Neuronal stem cell (in vitro differentiated cells): ENCODE data around the gene LRRC51.

Experiments used
- DNase-seq: peaks from one replicate; pipeline ENCODE4 v3.0.0-alpha.2; 2013; ENCODE audit warnings: low spot score
- H2AFZ ChIP-seq: one replicate; pipeline ENCODE4 v1.6.1; 2013; ENCODE audit warnings: mild to moderate bottlenecking, low read length, inconsistent platforms
- H2AK5ac ChIP-seq: 2 replicates; pipeline ENCODE4 v1.6.1; 2013; ENCODE audit warnings: low read depth, mild to moderate bottlenecking, inconsistent platforms, low read length, moderate library complexity, mixed read lengths
- H2BK120ac ChIP-seq: 2 replicates; pipeline ENCODE4 v1.6.1; 2013; ENCODE audit warnings: low read depth, mild to moderate bottlenecking, inconsistent platforms, low read length, moderate library complexity, mixed read lengths
- H2BK12ac ChIP-seq: one replicate; pipeline ENCODE4 v1.6.1; 2013; ENCODE audit warnings: low read length, inconsistent platforms
- H2BK15ac ChIP-seq: 2 replicates; pipeline ENCODE4 v1.6.1; 2013; ENCODE audit warnings: mild to moderate bottlenecking, low read length, inconsistent platforms, mixed read lengths
- H2BK5ac ChIP-seq: one replicate; pipeline ENCODE4 v1.6.1; 2013; ENCODE audit warnings: inconsistent platforms, mild to moderate bottlenecking, low read length, moderate library complexity
- H3K14ac ChIP-seq: one replicate; pipeline ENCODE4 v1.6.1; 2013; ENCODE audit warnings: low read length, inconsistent platforms
- H3K18ac ChIP-seq: 2 replicates; pipeline ENCODE4 v1.6.1; 2013; ENCODE audit warnings: low read length, inconsistent platforms
- H3K23ac ChIP-seq: 2 replicates; pipeline ENCODE4 v1.6.1; 2013; ENCODE audit warnings: low read depth, mild to moderate bottlenecking, mixed read lengths, low read length, inconsistent platforms; ENCODE audit not compliant: poor library complexity
- H3K27ac ChIP-seq: replicated peaks from 3 replicates; pipeline ENCODE4 v1.5.1; 2013; ENCODE audit warnings: low read length, inconsistent platforms
- H3K27me3 ChIP-seq, 3 experiments: 2 replicates each; pipeline ENCODE4 v1.6.1; 2013; ENCODE audit warnings: low read length in 3 of 3, mild to moderate bottlenecking in 2 of 3, inconsistent platforms in 1 of 3, low read depth in 1 of 3, mixed read lengths in 1 of 3, moderate library complexity in 1 of 3; ENCODE audit not compliant: control insufficient read depth in 3 of 3, insufficient read depth in 3 of 3
- H3K36me3 ChIP-seq, 2 donors: replicated peaks in 1 of 2; 2 replicates each; pipeline ENCODE4 v1.6.1; 2013; ENCODE audit warnings: low read length in 2 of 2; ENCODE audit not compliant: control insufficient read depth in 2 of 2, insufficient read depth in 2 of 2
- H3K4ac ChIP-seq: 2 replicates; pipeline ENCODE4 v1.6.1; 2013; ENCODE audit warnings: inconsistent platforms, mild to moderate bottlenecking, low read length, moderate library complexity
- H3K4me1 ChIP-seq, 2 donors: 1 replicate in 1 of 2; 2 replicates in 1 of 2; pipeline ENCODE4 v1.6.1; 2013; ENCODE audit warnings: low read length in 2 of 2, low read depth in 1 of 2; ENCODE audit not compliant: control insufficient read depth in 2 of 2, insufficient read depth in 1 of 2
- H3K4me2 ChIP-seq: one replicate; pipeline ENCODE4 v1.6.1; 2013; ENCODE audit warnings: mild to moderate bottlenecking, low read length, inconsistent platforms; ENCODE audit not compliant: insufficient read depth, poor library complexity, severe bottlenecking
- H3K4me3 ChIP-seq, 2 donors: 2 replicates each; pipeline ENCODE4 v1.5.1; 2013; ENCODE audit warnings: low read length in 2 of 2, mild to moderate bottlenecking in 2 of 2, inconsistent platforms in 1 of 2, moderate library complexity in 1 of 2
- H3K79me1 ChIP-seq: one replicate; pipeline ENCODE4 v1.6.1; 2013; ENCODE audit warnings: low read depth, mild to moderate bottlenecking, inconsistent platforms, low read length, moderate library complexity
- H3K9ac ChIP-seq: one replicate; pipeline ENCODE4 v1.6.1; 2013; ENCODE audit warnings: mild to moderate bottlenecking, low read depth, low read length, inconsistent platforms; ENCODE audit not compliant: poor library complexity
- H3K9me3 ChIP-seq, 2 donors: replicated peaks in 1 of 2; 2 replicates each; pipeline versions ENCODE3 to v1.6.1; 2013; ENCODE audit warnings: low read length in 2 of 2, mild to moderate bottlenecking in 2 of 2, inconsistent platforms in 1 of 2, low read depth in 1 of 2, mixed read lengths in 1 of 2, moderate library complexity in 1 of 2; ENCODE audit not compliant: control insufficient read depth in 2 of 2, insufficient read depth in 1 of 2
- H4K8ac ChIP-seq: one replicate; pipeline ENCODE4 v1.6.1; 2013; ENCODE audit warnings: low read depth, mild to moderate bottlenecking, inconsistent platforms, low read length, moderate library complexity
- H4K91ac ChIP-seq: one replicate; pipeline ENCODE4 v1.6.1; 2013; ENCODE audit warnings: low read length, low read depth, mild to moderate bottlenecking, inconsistent platforms; ENCODE audit not compliant: poor library complexity
- WGBS, 2 donors: extraction: QIAGEN DNeasy Blood & Tissue Kit; methylation state at CpG; one replicate each; pipeline ENCODE4 v1.1.7; 2013; ENCODE audit warnings: missing lambda C conversion rate in 2 of 2, mixed read lengths in 1 of 2; ENCODE audit not compliant: insufficient read length in 2 of 2, insufficient replicate concordance in 1 of 2; ENCODE audit errors: extremely low coverage in 2 of 2; 5-methylcytosine and 5-hydroxymethylcytosine counted together

Gene LRRC51

DNA sequence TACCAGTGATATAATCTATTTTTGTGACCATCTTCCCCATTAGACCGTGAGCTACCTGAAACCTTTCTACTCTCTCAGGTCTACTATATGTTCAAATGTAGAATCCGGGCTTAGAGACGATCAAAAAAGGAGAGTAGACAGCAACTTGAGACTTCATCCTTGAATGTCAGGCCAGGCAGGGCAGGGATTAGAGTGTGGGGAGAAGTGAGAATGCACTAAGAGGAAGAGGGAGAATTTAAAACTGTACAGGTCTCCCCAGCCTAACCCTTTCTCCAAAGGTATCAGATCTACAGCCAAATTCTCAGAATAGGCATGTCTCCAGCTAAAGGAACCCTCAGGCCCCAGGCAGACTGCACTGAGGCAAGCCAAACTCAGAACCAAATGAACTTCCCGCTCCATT lies 21.5 kb downstream of the LRRC51 start:
- Histone ChIP-seq H2BK15ac (no peak overlapping the region), H3K9ac (peak overlapping the region; percentile 91), H3K27ac (no peak overlapping the region), H2BK120ac (no peak overlapping the region), H4K8ac (no peak overlapping the region), H2BK12ac (no peak overlapping the region), H3K4me3 (peak overlapping the region; percentile 82 to 93), H2AFZ (no peak overlapping the region), H3K36me3 (peaks cover 23 to 49% of the 10 kb centered on the region in 2 donors), H3K9me3 (no peaks in the 10 kb centered on the region), H4K91ac (no peak overlapping the region), H3K14ac (no peak overlapping the region), H3K79me1 (peaks cover 4% of the 10 kb centered on the region), H3K18ac (no peak overlapping the region), H3K23ac (no peak overlapping the region), H2BK5ac (no peak overlapping the region), H3K27me3 (no peaks in the 10 kb centered on the region), H3K4ac (no peak overlapping the region), H3K4me1 (peaks cover 9 to 11% of the 10 kb centered on the region in 2 donors), H3K4me2 (peak overlapping the region; percentile 79), H2AK5ac (no peak overlapping the region)
- DNase-seq = no peak
- no CpG with 5 or more reads among the region's 4 CpGs for WGBS, 2 donors

DNA sequence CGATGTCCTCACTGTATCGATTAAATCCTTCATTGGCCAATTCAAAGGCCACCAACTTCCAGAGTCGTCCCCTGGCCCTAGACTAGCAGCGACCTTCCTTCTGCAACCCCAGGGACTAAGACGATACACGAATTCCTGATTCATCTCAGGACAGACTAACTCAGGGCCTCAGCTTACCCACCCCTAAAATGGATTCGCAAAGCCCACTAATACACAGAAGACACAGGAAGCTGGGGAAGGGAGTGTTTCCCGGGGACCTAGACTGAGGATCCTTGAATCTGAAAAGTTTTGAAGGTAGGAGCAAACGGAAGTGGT lies 21.9 kb downstream of the LRRC51 start:
- H3K4me3 ChIP-seq = peak overlapping the region; percentile 82 to 93
- no peak overlapping the region for H3K4ac ChIP-seq
- H3K14ac ChIP-seq = no peak overlapping the region
- H3K79me1 ChIP-seq = peaks cover 4% of the 10 kb centered on the region
- no peak for DNase-seq
- H3K4me2 ChIP-seq = peak overlapping the region; percentile 79
- no peak overlapping the region for H2AK5ac ChIP-seq
- H3K4me1 ChIP-seq = peaks cover 9 to 11% of the 10 kb centered on the region in 2 donors
- H3K9ac ChIP-seq = peak overlapping the region; percentile 91
- H2BK12ac ChIP-seq = no peak overlapping the region
- peak overlapping the region; percentile 69 for H3K27ac ChIP-seq
- peak overlapping the region; percentile 94 for H3K18ac ChIP-seq
- no peak overlapping the region for H3K23ac ChIP-seq
- peak overlapping the region; percentile 13 for H2BK5ac ChIP-seq
- no peak overlapping the region for H4K8ac ChIP-seq
- no CpG with 5 or more reads among the region's 9 CpGs for WGBS, 2 donors
- H3K9me3 ChIP-seq = no peaks in the 10 kb centered on the region
- H2AFZ ChIP-seq = peak overlapping the region; percentile 89
- H3K27me3 ChIP-seq = no peaks in the 10 kb centered on the region
- no peak overlapping the region for H2BK15ac ChIP-seq
- no peak overlapping the region for H4K91ac ChIP-seq
- peaks cover 22 to 45% of the 10 kb centered on the region in 2 donors for H3K36me3 ChIP-seq
- no peak overlapping the region for H2BK120ac ChIP-seq

DNA sequence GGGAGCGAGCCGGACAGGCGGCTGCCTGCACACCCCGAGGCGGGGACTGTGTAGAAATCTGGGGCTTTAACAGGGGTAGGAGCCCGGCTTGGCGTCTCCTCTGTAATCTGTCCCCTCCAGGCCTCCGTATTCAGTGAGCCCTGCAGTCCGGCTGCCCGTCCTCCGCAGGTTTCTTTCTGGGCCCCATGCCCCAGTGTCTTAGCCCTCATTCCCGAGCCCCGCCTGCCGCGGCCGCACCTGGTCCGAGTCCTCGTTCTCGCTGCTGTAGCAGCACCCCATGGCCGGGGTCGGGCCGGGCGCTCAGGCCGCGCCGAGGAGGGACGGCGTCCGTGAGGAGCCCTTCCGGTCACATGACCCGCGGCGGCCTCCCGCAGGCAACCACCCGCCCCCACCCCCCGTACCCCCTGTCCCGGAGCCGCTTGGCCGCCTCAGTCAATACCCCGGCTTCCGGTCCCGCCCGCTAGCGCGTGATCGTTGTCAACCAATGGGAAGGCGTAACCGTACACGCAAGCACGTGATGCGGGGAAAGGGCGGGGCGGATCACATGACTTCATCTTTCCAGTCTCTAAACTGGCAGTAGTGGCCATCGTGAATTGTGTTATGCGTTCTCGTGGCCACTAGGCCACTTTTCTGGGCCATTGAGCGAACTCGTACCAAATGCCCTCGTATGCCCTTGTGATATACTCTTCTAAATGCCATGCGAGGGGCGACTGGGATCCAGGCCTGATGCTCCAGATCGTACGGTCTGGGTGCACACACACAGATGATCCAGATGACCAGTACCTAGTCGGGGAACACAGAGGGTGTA lies 22.5 kb downstream of the LRRC51 start, which contains the start of gene LAMTOR1:
LAMTOR1 (minus strand) TSS at position 352 of the 808 bp plus-strand sequence; CDS start at position 279, 73 bp downstream.
- peak within 1 kb of the TSS; percentile 13 for H2BK5ac ChIP-seq
- H3K27me3 ChIP-seq = no peaks in the 10 kb centered on the region
- no peak within 1 kb of the TSS for H3K4ac ChIP-seq
- peak within 1 kb of the TSS; percentile 94 for H3K18ac ChIP-seq
- peak within 1 kb of the TSS; percentile 82 to 93 for H3K4me3 ChIP-seq
- peak; percentile 96 for DNase-seq
- H3K23ac ChIP-seq = peak within 1 kb of the TSS; percentile 48
- peak within 1 kb of the TSS; percentile 91 for H3K9ac ChIP-seq
- H3K4me1 ChIP-seq = peaks cover 9 to 11% of the 10 kb centered on the region in 2 donors
- peak within 1 kb of the TSS; percentile 62 for H4K91ac ChIP-seq
- H2AK5ac ChIP-seq = peak within 1 kb of the TSS; percentile 20
- no peak within 1 kb of the TSS for H4K8ac ChIP-seq
- peaks cover 17 to 41% of the 10 kb centered on the region in 2 donors for H3K36me3 ChIP-seq
- no peak within 1 kb of the TSS for H3K14ac ChIP-seq
- H3K27ac ChIP-seq = peak within 1 kb of the TSS; percentile 69
- WGBS, 2 donors = no CpG with 5 or more reads among the region's 64 CpGs
- H2AFZ ChIP-seq = peak within 1 kb of the TSS; percentile 89
- H2BK15ac ChIP-seq = peak within 1 kb of the TSS; percentile 14
- H3K9me3 ChIP-seq = no peaks in the 10 kb centered on the region
- H3K79me1 ChIP-seq = peaks cover 4% of the 10 kb centered on the region
- peak within 1 kb of the TSS; percentile 79 for H3K4me2 ChIP-seq
- peak within 1 kb of the TSS; percentile 18 for H2BK12ac ChIP-seq
- H2BK120ac ChIP-seq = no peak within 1 kb of the TSS

DNA sequence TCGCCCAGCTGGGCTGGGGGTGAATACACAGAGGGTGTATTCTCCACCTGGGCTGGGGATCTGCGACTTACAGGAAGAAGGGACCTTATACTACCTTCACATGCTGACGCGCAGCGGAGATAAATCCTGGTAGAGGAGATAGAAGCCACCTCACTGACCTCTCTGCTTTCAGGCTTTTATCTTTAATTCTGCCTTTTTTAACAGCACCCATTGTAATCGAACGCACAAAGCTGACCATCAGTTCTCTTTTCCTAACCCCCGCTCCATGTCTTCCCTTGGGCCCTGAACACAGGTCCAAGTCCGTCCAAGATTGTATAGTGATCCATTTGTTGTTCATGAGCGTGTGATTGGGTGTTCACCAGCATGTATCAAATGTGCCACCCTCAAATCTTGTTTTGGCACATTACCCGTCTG lies 23.1 kb downstream of the LRRC51 start:
- H3K27me3 ChIP-seq = no peaks in the 10 kb centered on the region
- H3K9ac ChIP-seq = peak overlapping the region; percentile 83
- H2BK5ac ChIP-seq = no peak overlapping the region
- peak overlapping the region; percentile 54 for H2AFZ ChIP-seq
- H4K91ac ChIP-seq = no peak overlapping the region
- DNase-seq = no peak
- WGBS, 2 donors = no CpG with 5 or more reads among the region's 11 CpGs
- H2AK5ac ChIP-seq = peak overlapping the region; percentile 20
- peaks cover 9 to 11% of the 10 kb centered on the region in 2 donors for H3K4me1 ChIP-seq
- peak overlapping the region; percentile 31 to 82 for H3K4me3 ChIP-seq
- H3K79me1 ChIP-seq = peaks cover 4% of the 10 kb centered on the region
- H2BK120ac ChIP-seq = no peak overlapping the region
- peak overlapping the region; percentile 16 for H3K18ac ChIP-seq
- H3K27ac ChIP-seq = peak overlapping the region; percentile 69
- peak overlapping the region; percentile 14 for H2BK15ac ChIP-seq
- H4K8ac ChIP-seq = no peak overlapping the region
- H3K4ac ChIP-seq = no peak overlapping the region
- peak overlapping the region; percentile 50 for H3K4me2 ChIP-seq
- peaks cover 11 to 40% of the 10 kb centered on the region in 2 donors for H3K36me3 ChIP-seq
- no peak overlapping the region for H3K23ac ChIP-seq
- no peaks in the 10 kb centered on the region for H3K9me3 ChIP-seq
- no peak overlapping the region for H3K14ac ChIP-seq
- H2BK12ac ChIP-seq = peak overlapping the region; percentile 18
